HL-60/S4 treated with phorbol 12-myristate 13-acetate at 8.2 ng/mL for 4 days and 3 days (cell line): Measurements from ENCODE around the gene SBF1.
"Not testable (repeated sequence)": the region's sequence is repeated elsewhere in the genome, so short reads cannot be mapped to it uniquely, and the experiment has no call there.

Source experiments
- in situ Hi-C: fragments of 300-500 bp; cut with MboI; formaldehyde crosslinking; loops from 2 replicates; pipeline ENCODE4 v1.15.0; 2022; ENCODE audit warnings: low sequenced_read_pairs

Gene SBF1

GRCh38 chr22:50445880-50446707 is 28.7 kb downstream of the SBF1 start:
- in situ Hi-C loops: no loop called here

GRCh38 chr22:50445071-50445879 is 29.6 kb downstream of the SBF1 start:
- in situ Hi-C loops: no loop called here

GRCh38 chr22:50444663-50445062 is 30.2 kb downstream of the SBF1 start:
- in situ Hi-C loops: no loop called here

GRCh38 chr22:50443801-50444625 is 30.8 kb downstream of the SBF1 start:
- in situ Hi-C loops: no loop called here

- in situ Hi-C loops: no loop called here
Measured at GRCh38 chr22:50443197-50443596, 31.6 kb downstream of the SBF1 start.

- in situ Hi-C loops: no loop called here
Measured at GRCh38 chr22:50441428-50441993, 33.3 kb downstream of the SBF1 start.

- in situ Hi-C loops: no loop called here
Measured at GRCh38 chr22:50440544-50441249, 34.1 kb downstream of the SBF1 start.

- in situ Hi-C loops: no loop called here
Measured at GRCh38 chr22:50439871-50440331, 34.9 kb downstream of the SBF1 start.

- in situ Hi-C loops: no loop called here
Measured at GRCh38 chr22:50439314-50439870, 35.4 kb downstream of the SBF1 start.

- in situ Hi-C loops: no loop called here
Measured at GRCh38 chr22:50438305-50439275, 36.2 kb downstream of the SBF1 start.

- in situ Hi-C loops: no loop called here
Measured at GRCh38 chr22:50437511-50438304, 37.1 kb downstream of the SBF1 start.

- in situ Hi-C loops: no loop called here
Measured at GRCh38 chr22:50436841-50437341, 37.9 kb downstream of the SBF1 start.

GRCh38 chr22:50436015-50436830 is 38.6 kb downstream of the SBF1 start:
- in situ Hi-C loops: no loop called here

- in situ Hi-C loops: no loop called here
Measured at GRCh38 chr22:50435291-50436014, 39.4 kb downstream of the SBF1 start.

GRCh38 chr22:50434849-50435248 is 40.0 kb downstream of the SBF1 start:
- in situ Hi-C loops: no loop called here

GRCh38 chr22:50432877-50433510 is 41.8 kb downstream of the SBF1 start:
- in situ Hi-C loops: not testable (repeated sequence)
